ENCODE measurements around the gene PHRF1.

PHRF1 gene, protein sequence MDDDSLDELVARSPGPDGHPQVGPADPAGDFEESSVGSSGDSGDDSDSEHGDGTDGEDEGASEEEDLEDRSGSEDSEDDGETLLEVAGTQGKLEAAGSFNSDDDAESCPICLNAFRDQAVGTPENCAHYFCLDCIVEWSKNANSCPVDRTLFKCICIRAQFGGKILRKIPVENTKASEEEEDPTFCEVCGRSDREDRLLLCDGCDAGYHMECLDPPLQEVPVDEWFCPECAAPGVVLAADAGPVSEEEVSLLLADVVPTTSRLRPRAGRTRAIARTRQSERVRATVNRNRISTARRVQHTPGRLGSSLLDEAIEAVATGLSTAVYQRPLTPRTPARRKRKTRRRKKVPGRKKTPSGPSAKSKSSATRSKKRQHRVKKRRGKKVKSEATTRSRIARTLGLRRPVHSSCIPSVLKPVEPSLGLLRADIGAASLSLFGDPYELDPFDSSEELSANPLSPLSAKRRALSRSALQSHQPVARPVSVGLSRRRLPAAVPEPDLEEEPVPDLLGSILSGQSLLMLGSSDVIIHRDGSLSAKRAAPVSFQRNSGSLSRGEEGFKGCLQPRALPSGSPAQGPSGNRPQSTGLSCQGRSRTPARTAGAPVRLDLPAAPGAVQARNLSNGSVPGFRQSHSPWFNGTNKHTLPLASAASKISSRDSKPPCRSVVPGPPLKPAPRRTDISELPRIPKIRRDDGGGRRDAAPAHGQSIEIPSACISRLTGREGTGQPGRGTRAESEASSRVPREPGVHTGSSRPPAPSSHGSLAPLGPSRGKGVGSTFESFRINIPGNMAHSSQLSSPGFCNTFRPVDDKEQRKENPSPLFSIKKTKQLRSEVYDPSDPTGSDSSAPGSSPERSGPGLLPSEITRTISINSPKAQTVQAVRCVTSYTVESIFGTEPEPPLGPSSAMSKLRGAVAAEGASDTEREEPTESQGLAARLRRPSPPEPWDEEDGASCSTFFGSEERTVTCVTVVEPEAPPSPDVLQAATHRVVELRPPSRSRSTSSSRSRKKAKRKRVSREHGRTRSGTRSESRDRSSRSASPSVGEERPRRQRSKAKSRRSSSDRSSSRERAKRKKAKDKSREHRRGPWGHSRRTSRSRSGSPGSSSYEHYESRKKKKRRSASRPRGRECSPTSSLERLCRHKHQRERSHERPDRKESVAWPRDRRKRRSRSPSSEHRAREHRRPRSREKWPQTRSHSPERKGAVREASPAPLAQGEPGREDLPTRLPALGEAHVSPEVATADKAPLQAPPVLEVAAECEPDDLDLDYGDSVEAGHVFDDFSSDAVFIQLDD (N-terminal part only)

DNA sequence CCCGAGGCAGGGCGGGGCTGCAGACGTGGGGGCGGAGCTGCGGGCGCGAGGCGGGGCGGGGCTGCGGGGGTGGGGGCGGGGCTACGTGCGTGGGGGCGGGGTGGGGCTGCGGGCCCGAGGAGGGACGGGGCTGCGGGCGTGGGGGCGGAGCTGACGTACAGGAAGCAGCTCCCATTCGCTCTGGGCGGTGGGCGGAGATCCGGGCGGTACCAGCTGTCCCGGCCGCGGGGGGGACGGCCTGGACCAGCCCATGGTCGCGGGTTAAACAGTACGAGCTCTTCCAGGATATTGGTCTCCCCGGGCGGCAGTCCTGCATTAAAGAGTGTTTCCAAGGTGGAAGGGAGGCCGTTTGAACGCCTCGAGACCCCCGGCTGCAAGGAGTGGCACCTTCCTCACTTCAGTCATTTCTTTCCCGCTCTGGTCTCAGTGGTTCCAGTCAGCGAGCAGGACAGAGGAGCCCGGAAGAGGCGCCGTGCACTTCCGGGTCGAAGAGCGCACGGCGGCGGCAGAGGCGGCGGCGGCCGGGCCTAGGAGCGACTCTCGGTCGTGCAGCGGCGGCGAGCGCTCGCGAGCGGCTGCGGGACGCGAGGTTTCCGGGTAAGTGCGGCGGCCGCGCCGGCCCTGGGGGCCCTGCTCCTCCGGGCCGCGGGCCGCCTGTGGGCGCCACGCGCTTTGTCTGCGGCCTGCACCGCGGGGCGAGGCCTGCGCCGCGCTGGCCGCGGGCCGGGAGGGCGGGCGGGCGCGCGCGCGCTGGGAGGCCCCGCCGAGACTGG is at the start of gene PHRF1:
TSS of gene PHRF1 (plus strand) at position 475 of the 773 bp plus-strand sequence. CDS start 5,043 bp downstream, outside the sequence.
- DNase-seq (ENCODE audit: low read depth): peak; percentile 94

GRCh38 chr11:528166-528814 is 48.0 kb upstream of the PHRF1 start:
- DNase-seq (ENCODE audit: low read depth): no peak

DNA sequence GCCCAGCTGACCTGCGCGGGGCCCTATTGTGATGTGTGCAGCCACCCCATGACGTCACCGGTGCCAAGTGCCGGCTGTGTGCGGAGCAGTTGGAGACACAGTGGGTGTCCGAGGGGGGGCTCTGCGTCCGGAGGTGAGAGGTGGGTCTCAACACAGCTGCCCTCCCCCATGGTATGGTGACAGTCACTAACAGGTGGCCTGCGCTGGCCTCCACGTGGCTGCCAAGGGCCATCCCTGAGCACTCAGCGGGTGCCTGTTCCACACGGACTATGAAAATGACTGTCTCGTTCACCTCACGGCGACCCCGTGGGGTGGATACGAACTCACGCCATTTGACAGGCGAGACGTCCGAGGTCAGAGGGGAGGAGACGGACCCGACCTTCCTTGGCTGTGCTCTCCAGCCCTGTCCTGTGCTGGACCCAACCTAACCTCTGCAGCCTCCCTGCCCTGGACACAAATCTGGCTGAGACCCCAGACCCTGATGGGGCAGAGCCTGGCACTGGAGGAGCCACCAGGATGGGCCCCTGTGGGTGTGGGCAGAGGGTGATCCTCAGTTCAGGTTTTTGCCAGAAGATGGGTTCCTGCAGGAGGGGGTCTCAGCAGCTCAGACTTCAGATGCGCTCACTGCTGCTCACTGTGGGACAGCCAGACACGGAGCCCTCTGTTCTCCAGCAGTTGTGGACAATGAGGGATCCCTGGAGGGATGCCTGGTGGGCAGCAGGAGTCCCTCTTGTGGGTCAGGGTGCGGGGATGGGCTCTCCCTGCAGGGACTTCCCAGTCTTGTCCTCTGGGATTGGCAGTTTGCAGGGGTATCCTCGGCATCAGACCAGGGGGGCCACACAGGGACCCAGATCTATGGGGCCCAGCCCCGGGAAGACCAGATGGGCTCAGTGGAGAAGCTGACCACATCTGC is 47.2 kb upstream of the PHRF1 start:
- DNase-seq (ENCODE audit: low read depth): no peak

DNA sequence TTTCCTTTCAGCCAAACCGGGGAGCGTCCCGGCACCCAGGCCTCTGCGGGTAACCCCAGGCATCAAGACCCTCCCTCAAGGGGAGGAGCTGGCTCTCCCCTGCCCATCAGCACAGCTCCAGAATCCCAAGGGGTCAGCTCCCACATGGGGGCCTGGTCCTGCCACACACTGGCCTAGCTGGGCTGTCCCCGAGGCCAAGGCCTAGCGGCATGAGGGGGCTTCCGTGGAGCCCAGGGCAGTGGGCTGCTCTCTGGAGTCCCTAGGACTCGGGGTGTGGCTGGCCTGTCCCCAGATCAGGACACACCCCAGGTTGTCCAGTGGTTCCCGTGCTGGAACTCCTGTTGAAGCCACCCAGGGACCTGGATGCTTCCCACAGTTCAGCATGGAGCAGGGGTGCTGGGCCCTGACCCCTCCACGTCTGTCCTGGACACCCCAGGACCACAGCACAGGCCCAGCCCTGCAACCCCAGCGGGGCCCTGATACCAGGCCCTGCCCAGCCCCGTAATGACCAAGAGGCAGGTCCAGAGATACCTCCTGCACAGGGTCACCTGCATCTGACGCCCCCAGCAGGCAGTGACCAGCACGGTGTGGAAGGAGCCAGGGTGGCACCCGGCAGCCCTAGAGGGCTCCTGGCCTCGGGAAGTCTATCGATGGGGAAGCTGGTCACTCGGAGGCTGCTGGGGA is 46.4 kb upstream of the PHRF1 start:
- no peak for DNase-seq (ENCODE audit: low read depth)

- DNase-seq (ENCODE audit: low read depth): no peak
Measured at GRCh38 chr11:530960-531831, 45.1 kb upstream of the PHRF1 start.

DNA sequence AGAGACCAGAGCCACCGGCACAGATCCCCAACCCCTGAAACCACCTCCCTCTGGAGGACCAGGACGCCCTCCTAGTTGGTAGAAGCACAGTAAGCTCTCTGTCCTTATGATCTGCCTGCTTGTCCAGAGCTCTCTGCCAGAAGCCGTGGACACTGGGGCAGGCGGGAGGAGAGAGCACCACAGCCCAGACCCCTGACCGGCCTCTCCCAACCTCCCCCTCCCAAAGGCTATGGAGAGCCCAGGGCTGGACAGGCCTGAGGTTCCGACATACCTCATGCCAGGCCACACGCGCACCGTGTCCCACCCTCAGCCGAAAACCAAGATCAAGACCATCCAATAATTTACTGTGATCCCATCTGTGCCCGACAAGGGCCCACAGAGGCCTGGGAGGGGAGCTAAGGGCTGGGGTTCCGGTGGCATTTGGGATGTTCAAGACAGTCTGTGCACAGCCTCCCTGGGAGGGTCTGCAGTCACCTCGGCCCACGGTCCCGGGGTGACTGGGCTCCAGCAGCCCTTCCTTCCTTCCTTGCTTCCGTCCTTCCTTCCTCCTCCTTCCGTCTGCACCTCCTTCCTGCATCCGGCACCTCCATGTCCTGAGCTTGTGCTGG is 44.2 kb upstream of the PHRF1 start:
- DNase-seq (ENCODE audit: low read depth): no peak

DNA sequence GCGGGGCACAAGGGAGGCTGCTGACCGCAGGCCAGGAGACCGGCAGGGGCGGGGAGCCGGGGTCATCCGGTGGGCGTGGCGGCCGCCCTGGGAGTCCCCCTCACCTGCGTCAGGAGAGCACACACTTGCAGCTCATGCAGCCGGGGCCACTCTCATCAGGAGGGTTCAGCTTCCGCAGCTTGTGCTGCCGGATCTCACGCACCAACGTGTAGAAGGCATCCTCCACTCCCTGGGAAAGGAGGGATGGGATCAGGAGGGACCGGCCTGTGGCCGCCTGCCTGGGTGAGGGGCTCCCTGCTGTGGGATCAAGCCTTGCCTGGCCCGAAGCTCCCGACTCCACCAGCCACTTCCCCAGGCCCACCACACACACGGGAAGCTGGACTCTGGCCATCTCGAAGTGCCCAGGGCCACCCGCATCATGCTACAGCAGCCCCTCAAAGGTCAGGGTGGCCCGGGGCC is 43.7 kb upstream of the PHRF1 start:
- no peak for DNase-seq (ENCODE audit: low read depth)

GRCh38 chr11:532986-533585 is 43.2 kb upstream of the PHRF1 start:
- DNase-seq (ENCODE audit: low read depth): no peak

GRCh38 chr11:533586-534395 is 42.5 kb upstream of the PHRF1 start:
- DNase-seq (ENCODE audit: low read depth): no peak

DNA sequence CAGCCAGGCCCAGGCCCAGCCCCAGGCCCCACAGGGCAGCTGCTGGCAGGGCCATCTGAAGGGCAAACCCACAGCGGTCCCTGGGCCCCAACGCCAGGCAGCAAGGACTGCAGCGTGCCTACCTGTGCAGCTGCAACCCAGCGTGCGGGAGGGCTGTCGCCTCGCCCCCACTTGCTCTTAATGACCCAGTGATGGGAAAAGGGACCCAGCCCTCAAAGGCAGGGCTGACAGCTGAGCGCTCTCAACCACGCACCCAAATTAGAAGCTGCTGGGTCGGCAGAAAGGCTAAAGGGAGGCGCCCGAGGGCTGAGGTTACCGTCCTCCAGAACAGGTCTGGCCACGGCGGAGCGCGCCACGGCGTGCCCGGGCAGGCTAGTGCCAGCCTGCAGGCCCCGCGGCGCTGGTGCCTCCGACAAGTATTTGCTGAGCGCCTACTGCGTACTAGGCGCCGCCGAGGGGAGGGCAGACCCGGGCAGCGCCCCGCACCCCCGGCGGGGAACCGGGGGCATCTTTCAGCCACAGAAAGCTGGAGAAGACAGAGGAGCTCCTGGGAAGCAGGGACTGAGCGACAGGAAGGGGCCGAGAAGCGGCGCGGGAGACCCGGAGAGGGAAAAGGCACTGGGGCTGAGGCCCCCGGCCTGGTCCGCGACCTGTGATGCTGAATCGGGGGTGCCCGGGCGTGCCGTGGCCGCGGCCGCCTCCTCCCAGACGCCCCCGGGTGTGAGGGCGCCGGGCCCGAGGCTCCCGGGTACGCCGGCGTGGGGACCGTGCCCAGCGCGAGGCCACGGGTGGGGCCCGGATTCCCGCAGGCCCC is 41.7 kb upstream of the PHRF1 start:
- DNase-seq (ENCODE audit: low read depth): peak; percentile 23

DNA sequence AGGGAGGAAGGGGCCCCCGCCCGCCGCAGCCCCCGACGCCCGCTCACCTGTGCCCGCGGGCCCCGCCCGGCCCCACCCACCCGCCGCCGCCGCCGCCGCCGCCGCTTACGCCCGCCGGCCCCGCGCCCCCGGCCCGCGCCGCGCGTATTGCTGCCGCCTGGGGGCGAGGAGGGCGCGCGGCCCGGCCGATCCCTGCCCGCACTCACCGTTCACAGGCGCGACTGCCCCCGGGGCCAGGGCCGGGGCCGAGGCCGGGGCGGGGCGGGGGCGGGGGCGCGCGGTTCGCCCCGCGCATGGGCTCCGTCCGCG is 41.1 kb upstream of the PHRF1 start:
- DNase-seq (ENCODE audit: low read depth): no peak

GRCh38 chr11:535519-536454 is 40.5 kb upstream of the PHRF1 start, which contains the start of gene HRAS:
HRAS (minus strand) TSS chr11:535576.
- DNase-seq (ENCODE audit: low read depth): peak; percentile 92

DNA sequence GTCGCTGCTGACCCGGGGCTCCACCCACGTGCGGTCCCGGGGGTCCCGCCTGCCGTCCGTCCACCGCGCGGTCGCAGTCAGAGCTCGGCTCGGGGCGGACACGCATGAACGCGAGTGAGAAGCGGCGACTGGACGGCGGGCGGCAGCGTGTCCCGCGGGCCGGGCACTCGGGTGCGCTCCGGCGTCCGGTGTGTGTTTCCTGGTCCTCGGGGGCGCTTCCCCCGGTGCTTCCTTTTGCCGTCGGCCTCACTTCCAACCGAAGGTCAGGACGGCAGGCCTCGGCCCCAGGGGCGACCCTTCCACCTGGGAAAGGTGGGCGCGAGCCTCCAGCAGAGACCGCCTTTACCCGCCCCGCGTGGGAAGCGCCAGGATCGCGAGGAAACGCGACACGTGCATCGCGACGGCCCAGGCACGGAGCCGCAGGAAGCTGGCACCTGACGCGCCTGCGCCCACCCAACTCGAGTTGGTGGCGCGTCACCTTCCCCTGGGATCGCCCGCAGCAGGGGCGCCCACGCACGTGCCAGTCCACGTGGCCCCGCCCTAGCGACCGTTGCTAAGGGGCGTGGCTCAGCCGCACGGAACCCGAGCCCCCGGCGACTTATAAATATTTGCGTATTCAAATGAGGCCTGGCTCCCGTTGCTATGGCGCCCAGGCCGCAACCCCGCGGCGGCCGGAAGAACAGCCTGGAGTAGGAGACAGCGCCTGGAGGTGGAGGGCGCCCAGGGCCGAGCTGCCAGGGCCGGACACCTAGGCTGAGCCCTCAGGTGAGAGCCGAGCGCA is 39.2 kb upstream of the PHRF1 start, which contains the start of gene LRRC56:
TSS of gene LRRC56 (plus strand) at position 687 of the 781 bp plus-strand sequence. CDS start 3,158 bp downstream, outside the sequence.
- DNase-seq (ENCODE audit: low read depth): peak; percentile 90

Data from EH (cell line).